Activated CD8-positive, alpha-beta memory T cell treated with anti-CD3 and anti-CD28 coated beads, Interleukin-2, amount 50 U/mL, for 24 hours (primary cell): Measurements from ENCODE around the gene PTPRK.

ENCODE experiments used
- DNase-seq: peaks from one replicate; pipeline ENCODE4 v3.0.0-alpha.2; 2020; ENCODE audit errors: extremely low read depth

PTPRK gene

DNA sequence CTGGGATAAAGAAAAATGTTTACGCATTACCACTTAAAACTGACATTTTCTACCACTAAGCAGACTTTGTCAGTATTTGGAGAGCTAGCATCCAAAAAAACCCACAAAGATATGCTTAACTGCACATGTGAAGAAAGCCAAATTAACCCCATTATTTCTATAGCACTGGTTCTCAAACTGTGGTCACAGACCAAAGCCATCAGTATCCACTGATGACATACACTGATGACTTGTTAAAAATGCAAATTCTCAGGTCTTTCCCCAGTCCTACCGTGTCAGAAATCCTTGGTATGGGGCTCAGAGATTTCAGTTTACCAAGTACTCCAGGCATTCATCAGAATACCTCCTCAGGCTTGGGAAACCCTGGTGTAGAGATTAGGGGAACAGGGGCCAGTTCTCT is 230.2 kb downstream of the PTPRK start:
- no peak for DNase-seq

GRCh38 chr6:128284128-128284527 is 236.3 kb downstream of the PTPRK start:
- DNase-seq, result no peak

- no peak for DNase-seq
These were observed 237.4 kb downstream of the PTPRK start for GRCh38 chr6:128282961-128283360.

DNA sequence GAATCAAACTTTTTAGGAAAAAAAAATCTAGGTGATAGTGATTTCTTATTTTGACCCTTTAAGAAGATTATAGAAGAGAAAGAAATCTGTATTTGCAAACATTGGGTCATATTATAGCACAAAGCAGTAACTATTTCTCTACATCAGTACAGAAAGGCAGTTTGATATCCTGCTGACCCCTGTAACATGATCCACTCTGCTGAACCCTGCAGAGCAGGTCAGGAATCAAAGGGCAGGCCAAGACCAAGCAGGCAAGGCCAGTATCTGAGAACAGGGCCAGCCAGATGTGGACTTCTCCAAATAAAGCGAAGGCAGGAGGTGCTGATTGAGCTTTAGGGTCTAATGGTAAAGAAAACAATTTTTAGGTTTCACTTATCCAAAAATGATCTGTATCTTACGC is 239.4 kb downstream of the PTPRK start:
- DNase-seq, result no peak

- DNase-seq, result no peak
These were observed 240.3 kb downstream of the PTPRK start for GRCh38 chr6:128280066-128280465.

GRCh38 chr6:128278836-128279235 is 241.6 kb downstream of the PTPRK start:
- no peak for DNase-seq

- DNase-seq, result no peak
These were observed 243.0 kb downstream of the PTPRK start for GRCh38 chr6:128277379-128277778.

DNA sequence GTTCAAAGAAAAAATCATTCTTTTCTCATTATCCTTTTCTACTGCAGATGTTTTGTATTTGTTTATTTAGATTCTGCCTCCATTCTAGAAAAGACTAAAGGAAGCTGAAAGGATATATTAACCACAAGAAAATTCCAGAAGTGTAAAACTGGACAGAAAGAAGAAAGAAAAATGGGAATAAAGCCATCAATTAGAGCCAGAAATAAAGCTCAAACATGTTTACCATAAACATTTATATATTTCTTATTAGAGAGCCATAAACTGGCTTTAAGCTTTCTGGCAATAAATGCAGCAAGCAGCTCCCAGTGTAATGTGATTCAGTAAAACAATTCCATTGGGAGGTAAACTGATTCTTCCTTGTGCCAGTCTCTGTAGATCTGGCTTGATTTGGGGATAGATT is 244.1 kb downstream of the PTPRK start:
- no peak for DNase-seq

DNA sequence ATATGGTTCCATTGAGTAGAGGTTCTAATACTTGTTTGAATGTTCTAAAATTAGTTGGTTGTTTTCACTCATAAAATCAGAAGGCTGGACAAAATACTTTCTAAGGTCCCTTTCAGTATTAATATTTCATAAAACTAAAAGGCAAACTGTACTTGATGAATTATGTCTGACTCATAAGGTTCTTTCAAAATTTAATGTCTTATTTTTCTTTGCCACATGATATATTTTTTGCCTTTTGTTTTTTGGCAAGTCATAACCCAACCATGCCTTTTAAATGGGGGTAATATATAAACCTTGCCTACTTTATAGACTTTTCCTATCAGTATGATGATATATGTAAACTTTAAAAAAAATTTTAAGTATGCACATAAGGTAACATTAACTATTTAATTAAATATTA is 244.7 kb downstream of the PTPRK start:
- DNase-seq, result no peak

GRCh38 chr6:128275030-128275429 is 245.4 kb downstream of the PTPRK start:
- no peak for DNase-seq

DNA sequence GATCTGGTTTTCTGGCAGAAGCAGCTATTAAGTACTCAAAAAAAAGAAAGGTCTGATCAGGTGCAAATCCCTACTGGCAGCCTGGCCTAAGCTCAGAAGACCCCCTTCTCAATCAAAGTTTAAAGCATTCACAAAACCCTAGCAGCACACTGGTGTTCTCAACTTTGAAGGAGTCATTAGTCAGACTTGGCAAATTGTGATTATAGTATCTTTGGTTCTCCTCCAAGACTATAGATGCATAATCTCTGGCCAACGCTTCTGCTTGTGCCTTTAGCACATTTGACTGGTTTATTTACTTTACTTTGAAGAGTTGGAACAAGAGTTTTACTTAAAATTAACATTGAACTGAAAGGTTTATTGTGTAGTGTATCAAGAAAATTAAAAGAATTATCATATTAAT is 248.9 kb downstream of the PTPRK start:
- DNase-seq, result no peak

GRCh38 chr6:128271011-128271410 is 249.4 kb downstream of the PTPRK start:
- no peak for DNase-seq

- DNase-seq, result no peak
These were observed 253.5 kb downstream of the PTPRK start for GRCh38 chr6:128266946-128267345.

DNA sequence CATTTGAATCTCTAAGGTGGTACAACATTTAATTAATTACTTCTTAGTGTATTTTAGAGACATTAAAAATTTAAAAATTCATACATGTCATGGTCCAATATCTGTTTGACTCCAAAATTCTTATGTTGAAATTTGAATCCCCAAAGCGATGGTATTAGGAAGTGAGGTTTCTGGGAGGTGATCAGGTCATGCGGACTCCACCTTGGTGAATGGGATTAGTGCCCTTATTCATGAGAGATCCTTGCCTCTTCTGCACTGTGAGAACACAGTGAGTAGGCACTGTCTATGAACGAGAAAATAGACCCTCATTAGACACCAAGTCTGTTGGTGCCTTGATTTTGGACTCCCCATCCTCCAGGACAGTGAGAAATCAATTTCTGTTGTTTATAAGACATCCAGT is 254.7 kb downstream of the PTPRK start:
- DNase-seq, result no peak

GRCh38 chr6:128259730-128260685 is 260.4 kb downstream of the PTPRK start:
- no peak for DNase-seq

GRCh38 chr6:128259029-128259724 is 261.2 kb downstream of the PTPRK start:
- no peak for DNase-seq

- DNase-seq, result no peak
These were observed 264.3 kb downstream of the PTPRK start for GRCh38 chr6:128256095-128256494.

GRCh38 chr6:128252341-128253176 is 267.8 kb downstream of the PTPRK start:
- no peak for DNase-seq

- no peak for DNase-seq
These were observed 268.7 kb downstream of the PTPRK start for GRCh38 chr6:128251445-128252340.

DNA sequence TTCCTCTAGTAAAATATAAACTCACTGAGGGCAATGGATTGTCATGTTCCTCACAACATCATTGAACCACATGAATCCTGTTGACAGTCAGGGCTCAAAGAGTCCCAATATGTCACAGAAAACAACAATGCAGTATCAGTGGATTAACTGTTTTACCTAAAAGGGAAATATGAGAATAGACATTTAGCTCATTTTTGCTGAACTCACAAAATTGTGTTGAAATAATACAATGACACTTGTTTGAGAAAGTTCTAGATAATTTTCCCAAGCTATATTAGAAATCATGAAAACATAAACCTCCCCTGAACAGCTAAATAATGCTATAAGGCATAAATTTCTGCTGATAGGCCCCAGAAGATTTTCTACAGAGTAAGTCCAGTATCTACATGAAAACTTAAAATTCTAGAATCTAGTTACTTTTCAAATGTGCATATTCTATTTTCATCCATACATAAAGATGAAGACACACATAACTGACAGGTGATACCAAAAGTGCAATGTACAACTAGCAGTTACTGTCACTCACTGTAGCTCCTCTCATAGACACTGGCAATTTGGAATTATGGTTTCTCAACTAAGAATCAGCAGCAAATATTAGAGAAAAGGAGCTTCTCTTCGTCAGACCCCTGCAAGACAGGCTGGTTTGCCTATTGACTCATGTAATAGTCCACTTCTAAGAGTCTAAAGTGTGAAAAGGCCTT is 269.9 kb downstream of the PTPRK start:
- no peak for DNase-seq

- no peak for DNase-seq
These were observed 271.0 kb downstream of the PTPRK start for GRCh38 chr6:128249429-128249828.
